ENCODE results near the gene FOXA3.

DNA sequence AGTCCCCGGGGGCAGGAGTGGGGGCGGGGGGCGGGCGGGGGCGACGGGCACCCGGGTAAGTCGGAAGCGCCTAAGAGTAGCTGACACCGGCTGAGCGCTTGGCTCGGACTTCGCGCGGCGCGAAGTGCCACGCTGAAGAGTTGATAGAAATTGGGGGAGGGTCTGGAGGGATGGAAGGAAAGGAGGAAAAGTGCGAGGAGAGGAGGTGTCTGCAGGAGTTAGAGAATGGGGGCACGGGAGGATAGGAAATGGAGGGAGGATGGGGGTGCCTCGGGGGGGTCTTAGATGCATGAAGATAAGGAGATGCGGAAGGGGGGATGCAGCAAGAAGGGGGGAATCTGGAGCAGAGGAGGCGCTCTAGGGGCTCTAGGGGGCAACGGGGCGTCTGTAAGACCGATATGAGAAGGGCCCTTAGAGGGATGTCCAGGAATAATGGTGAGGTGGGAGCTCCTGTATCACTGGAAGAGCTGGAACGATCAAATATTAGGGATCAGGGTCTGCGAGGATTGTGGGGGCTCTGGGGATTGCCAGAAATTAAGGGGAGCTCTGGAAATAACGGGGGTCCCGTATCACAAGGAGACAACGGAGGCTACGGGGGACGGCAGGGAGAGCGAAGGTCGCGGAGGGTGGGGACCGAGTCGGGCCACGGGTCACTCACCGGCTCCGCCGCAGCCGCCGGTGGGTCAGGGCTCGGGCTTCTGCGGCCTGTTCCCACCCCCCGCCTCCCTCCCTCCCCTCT, 38.0 kb downstream of the FOXA3 start, which contains the start of gene MYPOP:
- TF ChIP-seq POLR2A (IDR thresholded peaks at IDR 0.05) (no peak), CTCF (IDR thresholded peaks at IDR 0.05) (no peak)

Measured in testis (tissue), 2 donors.